GM18520 (cell line): ENCODE results near the gene ZNF628.

ENCODE experiments used
- ATAC-seq: cut with Tn5 transposase; IDR thresholded peaks from one replicate; pipeline ENCODE4 v1.9.1; 2021; ENCODE audit not compliant: unreplicated experiment

Gene ZNF628

GRCh38 chr19:55483706-55484592, 7.5 kb downstream of the ZNF628 start:
- no peak for ATAC-seq

- no peak for ATAC-seq
Measured at GRCh38 chr19:55484593-55485438, 8.4 kb downstream of the ZNF628 start, which contains the start of gene NAT14. TSS of gene NAT14 (plus strand) at chr19:55485188. CDS start at chr19:55485709, 521 bp downstream.

GRCh38 chr19:55485439-55486011, 9.1 kb downstream of the ZNF628 start:
- ATAC-seq, result no peak

GRCh38 chr19:55486043-55486970, 9.9 kb downstream of the ZNF628 start:
- no peak for ATAC-seq

GRCh38 chr19:55486971-55487923, 10.8 kb downstream of the ZNF628 start:
- ATAC-seq, result no peak

GRCh38 chr19:55487924-55488687, 11.7 kb downstream of the ZNF628 start, which contains the start of gene SSC5D:
TSS of gene SSC5D (plus strand) at chr19:55488436. CDS start at chr19:55488590, 154 bp downstream.
- no peak for ATAC-seq

- no peak for ATAC-seq
Measured at GRCh38 chr19:55488986-55489710, 12.7 kb downstream of the ZNF628 start.

- ATAC-seq, result no peak
Measured at GRCh38 chr19:55489711-55490477, 13.5 kb downstream of the ZNF628 start.

GRCh38 chr19:55490478-55491432, 14.3 kb downstream of the ZNF628 start:
- ATAC-seq, result no peak

- no peak for ATAC-seq
Measured at GRCh38 chr19:55491546-55492360, 15.3 kb downstream of the ZNF628 start.

- ATAC-seq, result no peak
Measured at GRCh38 chr19:55492362-55492944, 16.0 kb downstream of the ZNF628 start.

GRCh38 chr19:55493052-55493644, 16.7 kb downstream of the ZNF628 start:
- ATAC-seq, result no peak

- ATAC-seq, result no peak
Measured at GRCh38 chr19:55493645-55494171, 17.3 kb downstream of the ZNF628 start.

GRCh38 chr19:55494172-55494761, 17.9 kb downstream of the ZNF628 start:
- ATAC-seq, result no peak
